NB4 (cell line): ENCODE data around the gene KLF3.
A peak's percentile ranks its signal among the peaks of the same experiment; 100 is the strongest.

Experiments used
- DNase-seq: peaks from one replicate; pipeline ENCODE4 v3.0.0; 2010; ENCODE audit warnings: low read depth
- H3K4me3 ChIP-seq: one replicate; pipeline ENCODE4 v1.5.1; 2011; ENCODE audit warnings: mild to moderate bottlenecking, low read depth, low read length, moderate library complexity
- CTCF ChIP-seq: IDR thresholded peaks from one replicate; pipeline ENCODE4 v1.5.1; 2012; ENCODE audit warnings: low read depth, low read length
- MAX ChIP-seq: IDR thresholded peaks from 2 replicates; pipeline ENCODE4 v1.6.1; 2011; ENCODE audit warnings: low read depth, low read length
- MYC ChIP-seq: IDR thresholded peaks from 2 replicates; pipeline ENCODE4 v1.6.1; 2011; ENCODE audit warnings: low read depth, low read length
- POLR2A ChIP-seq: IDR thresholded peaks from 2 replicates; pipeline ENCODE4 v1.6.1; 2011; ENCODE audit warnings: mild to moderate bottlenecking; ENCODE audit not compliant: insufficient read length; ENCODE audit errors: extremely low read depth

KLF3 gene

DNA sequence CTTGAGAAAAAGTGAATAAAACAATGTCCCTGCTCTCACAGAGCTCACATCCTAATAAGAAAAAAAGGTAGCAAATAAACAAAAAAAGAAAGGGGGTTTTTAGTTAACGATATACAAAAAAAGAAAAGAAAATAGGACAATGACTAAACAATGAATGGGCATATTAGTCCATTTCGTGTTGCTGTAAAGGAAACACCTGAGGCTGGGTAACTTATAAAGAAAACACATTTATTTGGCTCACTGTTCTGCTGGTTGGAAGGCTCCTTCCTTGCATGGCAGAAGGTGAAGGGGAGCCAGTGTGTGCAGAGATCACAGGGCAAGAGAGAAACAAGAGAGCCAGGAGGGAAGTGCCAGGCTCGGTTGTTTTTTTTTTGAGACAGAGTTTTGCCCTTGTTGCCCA, 4.7 kb upstream of the KLF3 start:
- TF ChIP-seq POLR2A (no peak), MYC (no peak), MAX (no peak), CTCF (no peak)
- H3K4me3 ChIP-seq = no peak overlapping the region
- no peak for DNase-seq

DNA sequence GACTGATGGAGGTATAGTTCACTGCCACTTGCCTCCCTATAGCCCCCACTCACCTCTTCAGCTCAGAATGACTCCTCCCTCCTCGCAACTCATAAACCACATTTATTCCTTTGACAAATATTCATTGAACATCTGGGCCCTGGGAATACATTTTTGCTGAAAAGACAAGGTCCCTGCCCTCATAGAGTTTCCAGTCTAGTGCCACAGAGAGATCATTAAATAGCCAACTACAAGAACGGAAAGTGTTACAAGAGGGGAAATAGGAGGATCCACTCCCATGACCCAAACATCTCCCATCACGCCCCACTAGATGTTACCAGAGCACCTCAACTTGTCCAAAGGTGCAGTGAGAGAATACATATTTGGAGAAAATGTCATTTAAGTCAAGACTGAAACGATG, 3.2 kb upstream of the KLF3 start:
- TF ChIP-seq POLR2A = no peak
- TF ChIP-seq MYC = no peak
- TF ChIP-seq CTCF = no peak
- TF ChIP-seq MAX = no peak
- DNase-seq = no peak
- no peak overlapping the region for H3K4me3 ChIP-seq

- H3K4me3 ChIP-seq = no peak overlapping the region
- DNase-seq = no peak
- no peak for TF ChIP-seq POLR2A
Measured at GRCh38 chr4:38661371-38661770, 2.6 kb upstream of the KLF3 start.

DNA sequence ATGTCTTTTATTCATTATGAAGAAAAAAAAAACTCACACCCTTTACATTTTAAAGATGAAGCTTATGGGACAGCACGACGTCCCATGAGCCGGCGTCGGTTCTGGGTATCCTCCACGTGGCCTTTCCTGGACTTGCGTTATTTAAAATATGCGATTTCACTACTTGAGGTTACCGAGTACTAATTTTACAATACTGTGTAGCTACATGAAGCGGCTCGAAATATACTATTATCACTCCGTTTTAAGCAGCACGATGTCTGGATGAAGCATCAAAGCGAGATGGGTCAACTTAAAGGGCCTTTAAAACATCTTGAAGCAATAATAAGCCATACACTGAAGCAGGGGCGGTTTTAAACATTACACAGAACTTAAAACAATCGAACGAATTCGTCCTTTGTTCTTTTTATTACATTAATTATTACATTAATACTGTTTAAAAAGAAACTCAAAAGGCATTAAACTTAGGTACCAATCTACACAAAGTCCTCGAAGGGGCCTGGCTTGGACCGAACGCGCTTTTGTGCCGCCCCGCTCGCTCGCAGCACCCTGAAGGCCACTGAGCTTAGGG, 1.4 kb upstream of the KLF3 start:
- H3K4me3 ChIP-seq = peak overlapping the region; percentile 51
- no peak for DNase-seq
- no peak for TF ChIP-seq CTCF
- no peak for TF ChIP-seq POLR2A
- no peak for TF ChIP-seq MYC
- TF ChIP-seq MAX = no peak

DNA sequence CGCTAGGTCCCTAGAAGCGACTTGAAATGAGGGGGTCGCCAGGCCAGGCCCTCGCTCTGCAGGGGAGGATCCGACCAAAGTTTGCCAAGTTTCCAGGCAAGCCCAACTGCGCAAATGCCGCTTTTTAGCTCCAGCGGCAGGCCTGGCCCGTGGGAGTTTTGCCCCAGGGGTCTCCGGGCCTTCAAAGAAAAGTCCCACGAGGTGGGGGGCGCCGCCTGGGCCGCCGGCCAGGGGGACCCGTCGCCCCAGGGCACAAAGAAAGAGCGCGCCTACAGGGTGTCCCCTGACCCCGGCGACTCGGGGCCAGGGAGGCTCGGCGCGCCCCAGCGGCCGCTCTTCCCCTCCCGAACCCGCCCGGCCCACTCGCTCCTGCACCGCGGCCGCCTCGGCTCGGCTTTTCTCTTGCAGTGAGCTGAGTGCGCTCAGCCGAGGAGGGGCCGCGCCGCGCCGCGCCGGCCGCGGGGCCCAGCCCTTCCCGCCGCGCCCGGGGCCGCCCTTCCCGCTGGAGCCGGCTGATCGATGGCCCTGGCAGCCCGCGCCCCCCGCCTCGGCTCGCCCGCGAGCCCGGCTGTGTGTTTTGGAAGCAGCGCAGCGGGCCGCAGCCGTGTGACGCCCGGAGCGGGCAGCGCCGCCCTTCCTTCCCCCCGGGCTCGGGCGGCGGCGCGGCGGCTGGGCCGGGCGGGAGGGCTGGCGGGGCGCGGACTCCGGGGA, 754 bp upstream of the KLF3 start:
- DNase-seq = peak; percentile 85
- peak overlapping the region; percentile 51 for H3K4me3 ChIP-seq
- TF ChIP-seq MAX = no peak
- TF ChIP-seq POLR2A = peak; percentile 28
- TF ChIP-seq MYC = no peak
- no peak for TF ChIP-seq CTCF

GRCh38 chr4:38664706-38665401, 855 bp downstream of the KLF3 start:
- TF ChIP-seq MAX (no peak; the same call in 1 of the 2 replicates), POLR2A (no peak)
- DNase-seq = peak; percentile 74
- peak overlapping the region; percentile 58 for H3K4me3 ChIP-seq
